ENCODE data around the gene RAB11B. TPM values are rescaled to one million over a fixed set of nuclear protein-coding genes. Genes with fewer than 3 reads are reported as not detected.

Gene RAB11B
- total and polyA plus RNA-seq, 2 of the 13 experiments (the other 11 are each of a cell fraction or from before 2014, with no cell fraction given): 6.0 to 28.4 TPM

- no peak for TF ChIP-seq ZNF207 (IDR thresholded peaks at IDR 0.05; ENCODE audit: borderline replicate concordance)
- TF ChIP-seq ZC3H13 (CRISPR knock-in tag; IDR thresholded peaks at IDR 0.05): no peak
- no peak for TF ChIP-seq RBM39 (IDR thresholded peaks at IDR 0.05; ENCODE audit: low read depth, low read length, poor library complexity, severe bottlenecking)
- peak; percentile 88 for TF ChIP-seq HOXA3 (CRISPR knock-in tag; IDR thresholded peaks at IDR 0.05)
- no peak for TF ChIP-seq ZNF451 (CRISPR knock-in tag; IDR thresholded peaks at IDR 0.05)
- TF ChIP-seq ZBTB49 (CRISPR knock-in tag; IDR thresholded peaks at IDR 0.05; ENCODE audit: borderline replicate concordance): no peak
- peak; percentile 84 for TF ChIP-seq FOSL1 (CRISPR knock-in tag; IDR thresholded peaks at IDR 0.05; ENCODE audit: borderline replicate concordance)
- no peak for TF ChIP-seq MAFG (CRISPR knock-in tag; IDR thresholded peaks at IDR 0.05)
- TF ChIP-seq, protein P1, sequence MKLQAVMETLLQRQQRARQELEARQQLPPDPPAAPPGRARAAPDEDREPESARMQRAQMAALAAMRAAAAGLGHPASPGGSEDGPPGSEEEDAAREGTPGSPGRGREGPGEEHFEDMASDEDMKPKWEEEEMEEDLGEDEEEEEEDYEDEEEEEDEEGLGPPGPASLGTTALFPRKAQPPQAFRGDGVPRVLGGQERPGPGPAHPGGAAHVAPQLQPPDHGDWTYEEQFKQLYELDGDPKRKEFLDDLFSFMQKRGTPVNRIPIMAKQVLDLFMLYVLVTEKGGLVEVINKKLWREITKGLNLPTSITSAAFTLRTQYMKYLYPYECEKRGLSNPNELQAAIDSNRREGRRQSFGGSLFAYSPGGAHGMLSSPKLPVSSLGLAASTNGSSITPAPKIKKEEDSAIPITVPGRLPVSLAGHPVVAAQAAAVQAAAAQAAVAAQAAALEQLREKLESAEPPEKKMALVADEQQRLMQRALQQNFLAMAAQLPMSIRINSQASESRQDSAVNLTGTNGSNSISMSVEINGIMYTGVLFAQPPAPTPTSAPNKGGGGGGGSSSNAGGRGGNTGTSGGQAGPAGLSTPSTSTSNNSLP (IDR thresholded peaks at IDR 0.05; ENCODE audit: low read depth, low read length): no peak
- TF ChIP-seq MAFK (conservative IDR thresholded peaks at IDR 0.05 in 1 of 2, IDR thresholded peaks at IDR 0.05 in 1 of 2; ENCODE audit: low read length in 2 of 2): no peak
- no peak for TF ChIP-seq RFXANK (CRISPR knock-in tag; IDR thresholded peaks at IDR 0.05)
- TF ChIP-seq, protein P2, sequence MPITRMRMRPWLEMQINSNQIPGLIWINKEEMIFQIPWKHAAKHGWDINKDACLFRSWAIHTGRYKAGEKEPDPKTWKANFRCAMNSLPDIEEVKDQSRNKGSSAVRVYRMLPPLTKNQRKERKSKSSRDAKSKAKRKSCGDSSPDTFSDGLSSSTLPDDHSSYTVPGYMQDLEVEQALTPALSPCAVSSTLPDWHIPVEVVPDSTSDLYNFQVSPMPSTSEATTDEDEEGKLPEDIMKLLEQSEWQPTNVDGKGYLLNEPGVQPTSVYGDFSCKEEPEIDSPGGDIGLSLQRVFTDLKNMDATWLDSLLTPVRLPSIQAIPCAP (CRISPR knock-in tag; IDR thresholded peaks at IDR 0.05; ENCODE audit: low read depth): no peak
- TF ChIP-seq NCOA1 (CRISPR knock-in tag; IDR thresholded peaks at IDR 0.05): no peak
- 0 out of 2 replicates have a peak, but pooled peaks have one; percentile 42 for TF ChIP-seq ZMYM2 (CRISPR knock-in tag; IDR thresholded peaks at IDR 0.05)
- TF ChIP-seq EEA1 (CRISPR knock-in tag; IDR thresholded peaks at IDR 0.05; ENCODE audit: borderline replicate concordance): no peak
- TF ChIP-seq TAF1 (CRISPR knock-in tag; IDR thresholded peaks at IDR 0.05): no peak
- TF ChIP-seq HMG20B (CRISPR knock-in tag; conservative IDR thresholded peaks at IDR 0.05): 0 out of 2 replicates have a peak, but pooled peaks have one; percentile 30
- TF ChIP-seq ZNF496 (CRISPR knock-in tag; IDR thresholded peaks at IDR 0.05; ENCODE audit: insufficient replicate concordance): no peak
- TF ChIP-seq SRSF1 (optimal IDR thresholded peaks at IDR 0.05; ENCODE audit: low read depth, low read length): no peak
- no peak for TF ChIP-seq CBX2 (IDR thresholded peaks at IDR 0.05; ENCODE audit: low read depth, low read length)
- no peak for TF ChIP-seq CBX2 (CRISPR knock-in tag; IDR thresholded peaks at IDR 0.05; ENCODE audit: low read depth)
- TF ChIP-seq TBP (CRISPR knock-in tag; IDR thresholded peaks at IDR 0.05): no peak
- TF ChIP-seq, protein P3, sequence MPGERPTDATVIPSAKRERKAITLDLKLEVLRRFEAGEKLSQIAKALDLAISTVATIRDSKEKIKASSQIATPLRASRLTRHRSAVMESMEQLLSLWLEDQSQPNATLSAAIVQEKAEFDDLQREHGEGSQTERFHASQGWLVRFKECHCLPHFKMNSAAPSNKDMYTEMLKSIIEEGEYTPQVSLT (CRISPR knock-in tag; IDR thresholded peaks at IDR 0.05; ENCODE audit: borderline replicate concordance, low read depth): no peak
- no peak for TF ChIP-seq SSRP1 (CRISPR knock-in tag; IDR thresholded peaks at IDR 0.05)
- TF ChIP-seq BRCA1 (CRISPR knock-in tag; IDR thresholded peaks at IDR 0.05): no peak
- no peak for TF ChIP-seq KLF15 (CRISPR knock-in tag; IDR thresholded peaks at IDR 0.05; ENCODE audit: borderline replicate concordance)
These were observed 33.7 kb downstream of the RAB11B start (continued) for GRCh38 chr19:8423817-8424223.
